Measurements from ENCODE around the gene NMNAT2.

- TF ChIP-seq EZH2phosphoT487 (IDR thresholded peaks at IDR 0.05; ENCODE audit: low read depth) = no peak
- TF ChIP-seq CTCF (IDR thresholded peaks at IDR 0.05; ENCODE audit: low read depth, low read length) = no peak
These were observed 178.9 kb downstream of the NMNAT2 start for GRCh38 chr1:183239220-183239742.

Measured in OCI-LY3 (cell line).